NCI-H2196 (cell line): ENCODE data around the gene PLA1A.
"Not testable (repeated sequence)": the region's sequence is repeated elsewhere in the genome, so short reads cannot be mapped to it uniquely, and the experiment has no call there.

Experiments
- DNase-seq: peaks from one replicate; lab custom pipeline; 2025; ENCODE audit not compliant: unreplicated experiment; lab: John Stamatoyannopoulos, UW

Gene PLA1A, protein sequence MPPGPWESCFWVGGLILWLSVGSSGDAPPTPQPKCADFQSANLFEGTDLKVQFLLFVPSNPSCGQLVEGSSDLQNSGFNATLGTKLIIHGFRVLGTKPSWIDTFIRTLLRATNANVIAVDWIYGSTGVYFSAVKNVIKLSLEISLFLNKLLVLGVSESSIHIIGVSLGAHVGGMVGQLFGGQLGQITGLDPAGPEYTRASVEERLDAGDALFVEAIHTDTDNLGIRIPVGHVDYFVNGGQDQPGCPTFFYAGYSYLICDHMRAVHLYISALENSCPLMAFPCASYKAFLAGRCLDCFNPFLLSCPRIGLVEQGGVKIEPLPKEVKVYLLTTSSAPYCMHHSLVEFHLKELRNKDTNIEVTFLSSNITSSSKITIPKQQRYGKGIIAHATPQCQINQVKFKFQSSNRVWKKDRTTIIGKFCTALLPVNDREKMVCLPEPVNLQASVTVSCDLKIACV

GRCh38 chr3:119597548-119598288, at the start of gene PLA1A:
PLA1A (plus strand) TSS chr3:119597885; CDS start chr3:119597914, 29 bp downstream.
- no peak for DNase-seq

GRCh38 chr3:119548341-119548740, 49.3 kb upstream of the PLA1A start:
- DNase-seq = no peak

- DNase-seq = no peak
Observed at GRCh38 chr3:119550192-119550910, 47.3 kb upstream of the PLA1A start.

GRCh38 chr3:119551598-119551997, 46.1 kb upstream of the PLA1A start:
- no peak for DNase-seq

GRCh38 chr3:119552928-119553327, 44.8 kb upstream of the PLA1A start:
- DNase-seq = not testable (repeated sequence)

- DNase-seq = no peak
Observed at GRCh38 chr3:119553823-119554415, 43.8 kb upstream of the PLA1A start.

DNA sequence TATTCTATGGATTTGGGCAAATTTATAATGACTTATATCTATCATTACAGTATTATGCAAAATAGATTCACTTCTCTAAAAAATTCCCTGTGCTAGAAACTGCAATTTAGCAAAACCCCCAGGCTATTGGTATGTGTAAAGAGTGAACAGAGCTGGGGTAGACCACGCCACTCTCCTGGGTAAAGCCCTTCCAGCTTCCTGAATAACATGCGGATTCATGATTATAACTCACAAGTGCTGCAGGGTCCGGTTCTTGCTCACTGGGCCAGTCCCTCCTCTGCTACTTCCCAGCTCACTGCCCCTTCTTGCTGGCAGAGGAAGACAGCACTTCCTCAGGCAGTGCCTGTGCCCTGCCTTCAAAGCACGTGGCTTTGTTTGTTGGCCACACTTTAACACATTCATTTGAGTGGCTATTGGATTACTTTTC, 42.4 kb upstream of the PLA1A start:
- DNase-seq = no peak

GRCh38 chr3:119555929-119556328, 41.8 kb upstream of the PLA1A start:
- no peak for DNase-seq

- no peak for DNase-seq
Observed at GRCh38 chr3:119557192-119557876, 40.4 kb upstream of the PLA1A start.

GRCh38 chr3:119557877-119558269, 39.8 kb upstream of the PLA1A start:
- DNase-seq = no peak

- no peak for DNase-seq
Observed at GRCh38 chr3:119558626-119559317, 38.9 kb upstream of the PLA1A start.

GRCh38 chr3:119559441-119559963, 38.2 kb upstream of the PLA1A start, which contains the start of gene CD80:
CD80 (minus strand) TSS chr3:119559614; CDS start chr3:119557728, 1,886 bp downstream.
- no peak for DNase-seq

GRCh38 chr3:119560160-119560559, 37.5 kb upstream of the PLA1A start:
- DNase-seq = no peak

- no peak for DNase-seq
Observed at GRCh38 chr3:119562307-119562961, 35.3 kb upstream of the PLA1A start.

GRCh38 chr3:119563334-119563733, 34.4 kb upstream of the PLA1A start:
- DNase-seq = not testable (repeated sequence)

- no peak for DNase-seq
Observed at GRCh38 chr3:119569156-119569555, 28.5 kb upstream of the PLA1A start.

GRCh38 chr3:119570229-119570628, 27.5 kb upstream of the PLA1A start:
- no peak for DNase-seq

DNA sequence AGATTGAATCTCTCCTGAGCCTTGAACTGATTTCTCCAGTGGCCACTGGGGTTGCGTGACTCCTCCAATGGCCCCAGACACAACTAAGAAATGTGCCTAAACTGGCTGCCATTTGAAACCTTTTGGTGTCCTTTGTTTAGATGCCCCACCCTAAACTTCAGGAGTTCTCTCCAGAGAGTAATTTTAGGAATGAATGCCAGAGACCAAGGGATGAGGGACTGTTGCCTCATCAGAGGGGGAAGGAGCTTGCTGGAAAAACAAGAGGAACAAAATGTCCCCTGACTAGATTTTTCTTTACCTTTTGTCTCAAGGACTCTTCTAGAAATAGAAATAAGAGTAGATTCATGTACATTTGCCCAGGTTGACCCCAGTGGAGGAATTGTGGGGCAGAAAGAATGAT, 26.5 kb upstream of the PLA1A start:
- no peak for DNase-seq

GRCh38 chr3:119571688-119572087, 26.0 kb upstream of the PLA1A start:
- no peak for DNase-seq
